ENCODE results near the gene CFAP97.

The CFAP97 gene

DNA sequence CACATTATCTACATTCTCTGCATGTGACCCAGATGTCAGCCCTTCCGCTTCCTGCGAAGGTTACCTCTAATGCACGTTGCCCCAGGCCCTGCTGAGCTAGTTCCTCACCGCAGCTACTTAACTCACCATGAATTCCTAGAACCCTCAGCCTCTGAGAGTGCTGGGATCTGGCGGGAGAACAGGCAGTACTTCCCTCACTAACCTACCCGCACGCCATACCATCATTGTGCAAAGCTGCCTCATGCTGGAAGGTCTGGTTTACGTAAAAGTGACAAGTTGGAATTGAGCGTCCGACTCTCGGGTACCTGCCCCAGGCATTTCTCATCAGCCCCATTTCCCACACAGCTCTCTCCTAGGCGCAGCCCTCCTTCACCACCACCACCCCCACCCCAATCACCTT lies 54.4 kb downstream of the CFAP97 start:
- H3K4me3 ChIP-seq (ENCODE audit: low read length), result no peak overlapping the region
- no peak for TF ChIP-seq ZNF274 (IDR thresholded peaks at IDR 0.05; ENCODE audit: low read depth, low read length)

DNA sequence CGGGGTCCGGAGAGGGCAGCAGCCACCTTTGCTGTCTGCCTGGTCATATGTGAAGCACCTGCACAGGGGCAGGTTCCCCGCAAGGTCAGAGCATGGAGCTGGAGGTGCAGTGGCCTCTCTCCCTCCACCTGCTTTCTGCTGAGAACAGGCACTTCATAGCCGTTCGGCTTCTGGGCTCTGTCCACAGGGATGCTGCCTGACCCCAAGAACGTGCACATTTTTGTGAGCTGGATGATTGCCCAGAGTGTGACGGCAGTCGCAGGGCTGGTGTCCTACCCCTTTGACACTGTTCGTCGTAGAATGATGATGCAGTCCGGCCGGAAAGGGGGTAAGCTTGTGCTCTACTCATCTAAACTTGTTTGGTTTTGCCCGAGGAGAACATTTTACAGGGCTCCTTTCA lies 58.2 kb downstream of the CFAP97 start:
- no peak for TF ChIP-seq ZNF274 (IDR thresholded peaks at IDR 0.05; ENCODE audit: low read depth, low read length)
- H3K4me3 ChIP-seq (ENCODE audit: low read length), result no peak overlapping the region

DNA sequence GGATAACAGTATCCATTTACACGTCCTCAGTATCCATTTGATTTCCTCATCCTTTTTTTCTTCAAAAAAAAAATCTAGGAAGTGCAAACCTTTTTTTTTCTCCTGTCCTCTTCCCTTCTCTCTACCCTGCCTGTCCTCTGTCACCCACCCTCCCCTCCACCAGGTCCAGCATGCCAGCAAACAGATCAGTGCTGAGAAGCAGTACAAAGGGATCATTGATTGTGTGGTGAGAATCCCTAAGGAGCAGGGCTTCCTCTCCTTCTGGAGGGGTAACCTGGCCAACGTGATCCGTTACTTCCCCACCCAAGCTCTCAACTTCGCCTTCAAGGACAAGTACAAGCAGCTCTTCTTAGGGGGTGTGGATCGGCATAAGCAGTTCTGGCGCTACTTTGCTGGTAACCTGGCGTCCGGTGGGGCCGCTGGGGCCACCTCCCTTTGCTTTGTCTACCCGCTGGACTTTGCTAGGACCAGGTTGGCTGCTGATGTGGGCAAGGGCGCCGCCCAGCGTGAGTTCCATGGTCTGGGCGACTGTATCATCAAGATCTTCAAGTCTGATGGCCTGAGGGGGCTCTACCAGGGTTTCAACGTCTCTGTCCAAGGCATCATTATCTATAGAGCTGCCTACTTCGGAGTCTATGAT lies 59.1 kb downstream of the CFAP97 start:
- no peak for TF ChIP-seq ZNF274 (IDR thresholded peaks at IDR 0.05; ENCODE audit: low read depth, low read length)
- no peak overlapping the region for H3K4me3 ChIP-seq (ENCODE audit: low read length)

DNA sequence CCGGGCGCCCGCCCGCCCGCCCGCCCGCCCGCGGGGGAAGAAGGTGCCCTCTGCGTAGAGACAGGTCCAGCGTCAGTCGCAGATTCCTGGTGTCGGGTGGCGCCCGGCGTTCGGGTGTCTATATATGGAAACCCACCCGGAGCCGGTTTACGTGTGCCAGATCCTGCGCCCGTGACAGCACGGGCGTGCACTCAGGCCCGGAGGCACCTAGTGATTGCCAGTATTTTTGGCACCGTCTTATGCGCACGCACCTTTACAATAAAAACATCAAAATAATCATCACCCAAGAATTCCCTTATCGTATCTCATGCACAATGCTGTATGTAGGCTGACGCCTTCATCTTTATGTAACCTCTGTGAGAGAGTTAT lies 60.2 kb downstream of the CFAP97 start:
- peak overlapping the region; percentile 77 for H3K4me3 ChIP-seq (ENCODE audit: low read length)
- TF ChIP-seq ZNF274 (IDR thresholded peaks at IDR 0.05; ENCODE audit: low read depth, low read length), result no peak

DNA sequence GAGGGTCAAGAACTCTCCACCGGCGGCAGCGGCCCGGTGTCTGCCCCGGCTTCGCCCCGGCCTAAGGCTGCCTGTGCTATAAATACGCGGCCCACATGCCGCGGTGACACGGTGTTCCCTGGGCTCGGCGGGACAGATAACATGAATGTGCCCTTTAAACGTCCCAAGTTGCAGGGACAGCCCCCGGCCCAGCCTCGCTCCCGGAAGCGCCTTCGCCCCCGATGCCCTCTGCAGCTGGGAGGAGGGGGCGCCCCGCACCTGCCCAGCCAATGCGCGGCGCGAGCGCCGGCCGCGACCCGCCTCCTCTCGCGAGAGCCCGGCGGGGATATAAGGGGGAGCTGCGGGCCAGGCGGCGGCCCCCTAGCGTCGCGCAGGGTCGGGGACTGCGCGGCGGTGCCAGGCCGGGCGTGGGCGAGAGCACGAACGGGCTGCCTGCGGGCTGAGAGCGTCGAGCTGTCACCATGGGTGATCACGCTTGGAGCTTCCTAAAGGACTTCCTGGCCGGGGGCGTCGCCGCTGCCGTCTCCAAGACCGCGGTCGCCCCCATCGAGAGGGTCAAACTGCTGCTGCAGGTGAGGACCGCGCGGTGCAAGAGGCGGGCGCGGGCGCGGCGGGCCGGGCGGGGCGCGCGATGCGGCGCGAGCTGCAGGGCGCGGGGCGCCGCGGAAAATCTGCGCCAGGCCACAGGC lies 60.7 kb downstream of the CFAP97 start, which contains the start of gene SLC25A4:
Gene SLC25A4, plus strand, starts transcription at position 355 of the 689 bp plus-strand sequence. Its CDS starts 107 bp downstream, at position 462.
- peak within 1 kb of the TSS; percentile 77 for H3K4me3 ChIP-seq (ENCODE audit: low read length)
- TF ChIP-seq ZNF274 (IDR thresholded peaks at IDR 0.05; ENCODE audit: low read depth, low read length), result no peak

DNA sequence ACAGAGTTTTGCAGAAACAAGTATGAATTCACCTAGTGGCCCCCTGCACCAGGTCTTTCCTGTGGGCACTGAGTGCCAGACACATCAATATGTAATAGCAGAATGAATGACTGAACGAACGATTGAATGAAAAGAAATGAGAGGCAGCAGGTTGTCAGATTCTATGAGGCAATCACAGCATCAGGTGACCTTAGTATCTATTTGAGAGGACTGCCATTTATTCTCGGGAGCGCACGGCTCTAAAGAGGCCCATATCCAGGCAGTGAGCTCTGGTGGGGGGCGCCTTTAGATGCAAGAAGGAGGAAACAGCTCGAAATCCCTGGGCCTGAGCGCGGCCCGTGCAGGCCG lies 61.3 kb downstream of the CFAP97 start:
- no peak for TF ChIP-seq ZNF274 (IDR thresholded peaks at IDR 0.05; ENCODE audit: low read depth, low read length)
- H3K4me3 ChIP-seq (ENCODE audit: low read length), result peak overlapping the region; percentile 77; the same call in 1 of the 2 replicates

DNA sequence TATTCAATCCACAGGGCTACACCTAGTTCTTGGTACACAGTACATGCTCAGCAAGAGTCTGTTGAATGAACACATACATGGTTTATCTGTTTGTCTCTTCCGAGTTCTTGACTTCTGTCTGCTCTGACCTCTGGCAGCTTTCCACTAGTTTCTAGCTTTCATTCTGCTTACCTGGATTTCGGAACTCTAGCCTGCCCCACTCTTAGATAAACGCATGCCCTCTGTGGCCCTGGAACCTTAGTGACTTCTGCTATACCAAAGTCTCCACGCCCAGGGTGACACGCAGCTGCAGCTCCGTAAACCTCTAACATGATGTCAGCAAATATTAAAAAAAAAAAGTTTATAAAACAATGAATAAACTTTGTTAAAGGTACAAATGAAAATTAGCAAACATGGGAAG lies 62.0 kb downstream of the CFAP97 start:
- TF ChIP-seq ZNF274 (IDR thresholded peaks at IDR 0.05; ENCODE audit: low read depth, low read length), result no peak
- no peak overlapping the region for H3K4me3 ChIP-seq (ENCODE audit: low read length)

DNA sequence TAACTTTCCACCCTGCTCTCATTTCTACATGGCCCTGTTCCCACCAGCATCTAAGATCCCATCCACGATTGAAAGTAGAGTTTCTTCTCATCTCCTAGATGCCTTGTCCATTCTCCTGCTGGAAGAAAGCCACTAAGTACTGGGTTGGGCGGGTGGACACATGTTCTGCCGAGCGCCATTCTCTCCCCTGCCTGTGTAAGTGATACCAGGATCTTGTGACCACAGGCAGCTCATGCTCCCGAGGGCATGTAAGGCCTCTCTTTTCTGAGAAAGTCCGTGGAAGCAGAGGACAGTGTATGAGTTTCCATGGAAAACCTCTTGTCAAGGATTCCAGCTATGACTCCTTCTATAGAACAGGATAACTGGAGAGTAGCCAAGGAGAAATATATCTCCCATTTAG lies 64.1 kb downstream of the CFAP97 start:
- no peak overlapping the region for H3K4me3 ChIP-seq (ENCODE audit: low read length)
- TF ChIP-seq ZNF274 (IDR thresholded peaks at IDR 0.05; ENCODE audit: low read depth, low read length), result no peak

DNA sequence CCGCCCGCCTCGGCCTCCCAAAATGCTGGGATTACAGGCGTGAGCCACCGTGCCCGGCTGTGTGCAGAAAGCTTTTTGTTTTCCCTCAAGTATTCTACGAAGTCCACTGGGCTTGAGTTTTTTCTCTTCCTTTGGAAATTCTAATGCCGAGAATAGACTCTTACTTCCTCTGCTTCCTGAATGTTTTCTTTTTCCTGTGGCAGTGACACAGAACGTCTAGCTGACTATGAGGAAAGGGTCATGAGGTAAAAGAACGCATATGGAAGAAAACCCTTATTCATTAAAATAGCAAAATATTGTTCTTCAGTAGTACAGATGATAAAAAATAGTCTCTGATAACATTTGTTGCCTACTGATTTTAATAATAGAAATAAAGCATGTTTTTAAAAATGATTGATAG lies 65.6 kb downstream of the CFAP97 start:
- no peak overlapping the region for H3K4me3 ChIP-seq (ENCODE audit: low read length)
- TF ChIP-seq ZNF274 (IDR thresholded peaks at IDR 0.05; ENCODE audit: low read depth, low read length), result no peak

DNA sequence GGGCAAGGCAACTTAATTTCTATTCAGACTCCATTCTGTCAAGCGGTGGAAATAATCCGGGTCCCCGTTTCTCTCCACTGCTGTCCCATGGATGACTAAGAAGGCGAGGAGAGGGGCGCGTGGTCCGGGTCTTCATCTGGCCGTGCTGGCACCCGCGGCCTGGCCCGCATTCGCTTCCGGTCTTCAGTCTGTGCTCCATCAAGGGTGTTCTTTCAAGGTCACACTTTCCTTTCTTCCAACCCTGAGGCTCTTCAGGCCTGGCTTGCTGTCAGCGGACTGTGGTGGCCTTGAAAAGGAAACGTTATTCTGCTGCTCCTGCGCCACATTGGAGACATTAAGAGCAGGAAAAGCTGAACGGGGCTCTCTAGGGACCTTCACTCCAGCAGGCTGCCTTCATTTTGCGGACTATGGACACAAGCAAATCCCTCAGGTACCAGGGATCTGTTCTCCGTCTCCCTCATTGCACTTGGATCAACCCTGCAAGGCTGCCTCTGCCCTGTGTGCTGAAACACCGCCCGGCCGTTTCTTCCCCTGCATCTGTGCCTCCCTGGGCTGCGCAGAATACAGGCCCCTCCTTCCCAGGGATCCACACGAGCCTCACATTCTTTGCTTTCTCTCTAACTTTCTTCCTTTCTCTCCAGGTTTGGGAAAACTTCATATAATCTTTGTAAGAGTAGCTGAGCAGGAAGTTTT lies 66.4 kb downstream of the CFAP97 start:
- no peak for TF ChIP-seq ZNF274 (IDR thresholded peaks at IDR 0.05; ENCODE audit: low read depth, low read length)
- H3K4me3 ChIP-seq (ENCODE audit: low read length), result no peak overlapping the region

DNA sequence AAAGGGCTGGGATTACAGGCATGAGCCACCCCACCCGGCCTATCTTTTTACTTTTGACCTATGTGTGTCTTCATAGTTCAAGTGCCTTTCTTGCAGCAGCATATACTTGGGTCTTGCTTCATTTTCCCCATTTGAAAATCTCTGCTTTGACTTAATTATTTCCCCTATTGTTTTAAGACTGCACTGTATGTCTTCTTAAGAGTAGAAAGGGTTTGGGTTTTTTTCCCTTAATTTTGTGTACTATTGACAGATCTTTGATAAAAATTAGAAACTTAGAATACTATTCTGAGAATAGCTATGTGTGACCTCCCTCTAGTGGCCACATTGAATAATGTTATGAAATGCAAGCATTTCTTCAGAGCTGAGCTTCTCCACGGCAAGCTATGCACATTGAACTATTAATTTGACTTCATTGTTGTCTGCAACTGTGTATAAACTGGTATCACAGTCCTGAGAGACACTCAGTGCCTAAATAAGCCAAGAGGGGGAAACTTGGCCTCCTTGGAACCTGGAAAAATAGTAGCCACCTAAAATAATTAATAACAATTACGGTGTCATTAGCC lies 69.4 kb downstream of the CFAP97 start:
- TF ChIP-seq ZNF274 (IDR thresholded peaks at IDR 0.05; ENCODE audit: low read depth, low read length), result no peak
- H3K4me3 ChIP-seq (ENCODE audit: low read length), result no peak overlapping the region

DNA sequence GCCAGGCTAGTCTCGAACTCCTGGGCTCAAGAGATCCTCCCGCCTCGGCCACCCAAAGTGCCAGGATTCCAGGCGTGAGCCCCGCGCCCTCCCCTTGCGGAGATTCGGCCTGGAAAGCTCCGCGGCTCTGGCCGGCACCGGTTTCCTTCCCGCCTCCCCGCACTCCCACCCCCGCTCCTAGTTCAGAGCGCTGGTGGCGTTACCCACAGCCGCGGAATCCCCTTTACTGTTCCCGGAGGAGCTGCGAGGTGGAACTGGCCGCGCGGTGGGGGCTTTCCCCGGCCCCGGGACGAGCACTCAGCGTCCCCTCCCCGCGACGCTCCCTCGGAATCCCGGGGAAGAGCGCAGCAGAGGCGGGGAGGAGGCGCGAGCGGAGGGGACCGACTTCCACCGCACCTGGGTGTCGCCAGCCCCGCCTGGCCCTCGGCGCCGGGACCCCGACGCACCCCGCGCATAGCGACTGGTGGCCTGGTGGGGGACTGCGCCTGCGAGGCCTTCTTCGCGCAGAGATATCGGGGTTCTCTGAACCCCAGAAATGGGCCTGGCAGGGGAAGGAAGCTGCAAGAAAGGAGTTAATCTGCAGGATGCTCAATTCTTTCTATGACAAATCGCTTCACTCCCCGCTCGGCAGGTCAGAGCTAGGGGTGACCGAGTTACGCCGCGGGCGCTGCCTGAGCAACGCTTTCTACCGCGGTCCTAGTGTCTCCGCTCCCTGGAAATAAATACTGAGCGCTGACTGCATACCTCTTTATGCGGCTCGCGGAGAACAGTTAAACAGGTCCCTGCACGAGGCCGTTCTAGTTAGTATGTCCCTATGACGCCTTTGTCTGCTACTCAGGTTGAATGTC lies 75.3 kb downstream of the CFAP97 start:
- TF ChIP-seq ZNF274 (IDR thresholded peaks at IDR 0.05; ENCODE audit: low read depth, low read length), result no peak
- H3K4me3 ChIP-seq (ENCODE audit: low read length), result peak overlapping the region; percentile 65; the same call in 1 of the 2 replicates

DNA sequence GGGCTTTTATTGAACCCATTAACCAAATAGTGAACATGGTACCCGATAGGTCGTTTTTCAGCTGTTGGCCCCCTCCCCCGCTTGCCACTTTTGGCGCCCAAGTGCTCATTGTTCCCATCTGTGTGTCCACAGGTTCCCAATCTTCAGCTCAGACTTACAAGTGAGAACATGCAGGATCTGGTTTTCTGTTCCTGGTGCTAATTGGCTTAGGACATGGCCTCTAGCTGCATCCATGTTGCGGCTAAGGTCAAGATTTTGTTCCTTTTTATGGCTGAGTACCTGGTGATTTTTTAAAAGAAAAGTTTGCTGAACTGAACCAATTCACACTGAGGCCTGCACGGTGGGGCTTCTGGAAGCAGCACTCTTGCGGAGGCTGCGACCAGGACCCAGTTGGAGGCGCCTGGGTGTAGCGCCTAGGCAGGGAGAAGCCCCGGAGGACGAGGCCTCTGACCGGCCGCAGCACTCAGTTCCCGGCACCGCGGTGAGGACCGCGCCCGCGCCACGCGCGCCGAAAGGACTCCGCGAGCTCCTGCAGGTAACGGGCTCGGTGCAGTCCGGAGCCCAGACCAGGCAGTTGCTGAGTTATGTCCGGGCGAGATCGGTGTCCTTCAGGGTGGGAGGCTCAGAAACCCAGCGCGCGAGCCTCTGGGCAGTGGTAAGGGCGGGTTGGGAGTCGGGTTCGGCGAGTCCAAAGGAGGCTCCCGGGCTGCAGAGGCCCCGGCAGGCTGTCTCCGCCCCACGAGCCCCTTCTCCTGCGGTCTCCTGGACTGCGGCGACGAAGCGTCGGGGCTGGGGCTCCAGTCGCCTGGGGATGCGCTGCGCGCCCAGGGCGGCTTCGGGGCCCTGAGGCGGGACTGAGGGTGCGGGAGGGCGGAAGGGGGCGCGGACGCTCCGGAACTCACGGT lies 76.5 kb downstream of the CFAP97 start:
- peak overlapping the region; percentile 65; the same call in 1 of the 2 replicates for H3K4me3 ChIP-seq (ENCODE audit: low read length)
- no peak for TF ChIP-seq ZNF274 (IDR thresholded peaks at IDR 0.05; ENCODE audit: low read depth, low read length)

Measured in GM08714 (cell line).